Suppressor macrophage (primary cell): Measurements from ENCODE around the gene MYOCOS.
"Not testable (repeated sequence)": the region's sequence is repeated elsewhere in the genome, so short reads cannot be mapped to it uniquely, and the experiment has no call there.

Experiments
- DNase-seq, 4 experiments: peaks; one replicate each; pipeline ENCODE4 v3.0.0-alpha.2; 2020 to 2022
- total RNA-seq, 17 experiments: gene quantifications; one replicate each; lab custom pipeline; 2026; ENCODE audit warnings: mixed read lengths in 6 of 17, inconsistent platforms in 3 of 17; lab: John Stamatoyannopoulos, UW

MYOCOS gene, protein sequence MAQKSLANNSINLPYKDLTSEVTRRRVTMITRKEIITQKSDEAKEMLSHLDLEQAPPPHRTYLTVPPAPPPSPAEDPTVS
- total RNA-seq: 0 to 1.3 (median 0.06) reads per million in 17 experiments

DNA sequence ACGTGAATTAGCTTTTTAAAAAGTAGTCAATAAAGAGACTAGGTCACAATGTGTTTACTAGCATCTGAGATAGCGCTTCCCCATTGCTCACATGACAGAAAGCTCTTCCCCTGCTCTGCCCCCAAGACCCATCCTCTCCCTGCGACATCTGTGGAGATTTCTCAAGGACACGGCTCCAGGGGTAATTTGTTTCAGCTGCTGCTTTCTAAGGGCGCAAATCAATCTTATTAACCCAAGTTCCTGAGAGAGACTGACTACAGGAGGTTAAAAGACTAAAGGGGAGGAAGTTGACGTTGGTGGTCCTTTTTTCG is at the start of gene MYOCOS:
Gene MYOCOS, plus strand, starts transcription at position 92 of the 311 bp plus-strand sequence. CDS start 1,641 bp downstream, outside the sequence.
- no peak for DNase-seq

DNA sequence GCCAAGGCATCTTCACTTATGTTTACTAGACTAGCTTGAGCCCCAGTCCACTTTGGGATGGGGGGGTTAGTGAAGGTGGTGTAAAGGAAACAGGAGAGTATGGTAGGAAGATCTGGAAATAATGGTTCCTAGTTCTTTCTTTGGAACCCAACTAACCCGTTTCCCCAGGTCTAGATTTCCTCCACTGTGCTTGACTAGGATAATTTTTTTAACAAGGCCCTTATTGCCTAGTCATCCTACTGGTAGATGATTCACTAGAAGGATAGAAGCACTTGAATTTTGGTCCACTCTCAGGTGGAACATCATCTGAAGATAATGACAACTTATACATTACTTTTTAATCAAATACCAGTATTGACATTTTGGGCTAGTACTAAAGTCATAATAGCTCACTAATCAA is 45.9 kb upstream of the MYOCOS start:
- DNase-seq: no peak

DNA sequence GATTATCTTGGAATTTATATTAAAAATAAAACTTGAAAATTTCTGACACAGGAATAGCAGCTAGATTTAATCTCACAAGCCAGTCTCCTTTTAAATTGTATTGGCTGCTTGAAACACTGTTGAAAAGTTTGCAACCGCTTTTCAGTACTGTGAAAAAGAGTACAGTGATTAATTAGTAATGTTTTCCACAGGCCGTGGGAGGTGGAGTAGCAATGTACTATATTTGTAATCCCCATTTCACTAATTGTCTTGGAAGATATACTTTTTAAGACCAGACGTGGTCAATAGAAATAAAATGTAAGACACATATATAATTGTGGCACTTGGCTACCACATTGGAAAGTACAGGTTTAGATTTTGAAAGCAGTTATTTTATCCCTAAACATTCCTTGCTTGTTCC is 40.8 kb upstream of the MYOCOS start:
- no peak for DNase-seq

DNA sequence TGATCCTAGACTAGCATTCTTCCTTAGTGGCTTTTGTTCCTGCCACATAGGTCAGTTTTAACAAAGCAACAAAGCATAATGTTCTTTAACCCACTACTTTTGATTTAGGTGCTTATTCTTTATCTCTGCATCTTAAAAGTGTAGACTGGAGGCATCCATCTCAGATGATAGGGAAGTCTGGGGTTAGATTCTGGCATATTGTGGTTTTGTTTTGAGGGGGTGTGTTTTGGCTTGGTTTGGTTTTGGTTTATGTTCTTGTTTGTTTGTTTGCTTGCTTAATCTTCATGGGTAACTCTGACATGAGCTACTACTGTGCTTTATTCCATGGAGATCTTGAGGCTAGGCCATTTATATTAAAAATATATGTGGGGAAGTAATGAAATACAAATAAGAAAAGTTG is 40.3 kb upstream of the MYOCOS start:
- no peak for DNase-seq

DNA sequence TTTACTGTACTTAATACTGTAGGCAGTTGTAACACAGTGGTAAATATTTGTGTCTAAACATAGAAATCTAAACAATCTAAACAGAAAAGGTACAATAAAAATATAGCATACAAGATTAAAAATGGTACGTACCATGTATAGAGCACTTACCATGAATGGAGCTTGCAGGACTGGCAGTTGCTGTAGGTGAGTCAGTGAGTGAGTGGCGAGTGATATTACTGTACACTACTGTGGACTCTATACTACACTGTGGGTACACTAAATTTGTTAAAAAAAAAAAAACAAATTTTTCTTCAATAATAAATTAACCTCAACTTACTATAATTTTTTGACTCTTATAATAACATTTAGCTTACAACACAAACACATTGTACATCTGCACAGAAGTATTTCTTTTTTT is 39.5 kb upstream of the MYOCOS start:
- DNase-seq: no peak

DNA sequence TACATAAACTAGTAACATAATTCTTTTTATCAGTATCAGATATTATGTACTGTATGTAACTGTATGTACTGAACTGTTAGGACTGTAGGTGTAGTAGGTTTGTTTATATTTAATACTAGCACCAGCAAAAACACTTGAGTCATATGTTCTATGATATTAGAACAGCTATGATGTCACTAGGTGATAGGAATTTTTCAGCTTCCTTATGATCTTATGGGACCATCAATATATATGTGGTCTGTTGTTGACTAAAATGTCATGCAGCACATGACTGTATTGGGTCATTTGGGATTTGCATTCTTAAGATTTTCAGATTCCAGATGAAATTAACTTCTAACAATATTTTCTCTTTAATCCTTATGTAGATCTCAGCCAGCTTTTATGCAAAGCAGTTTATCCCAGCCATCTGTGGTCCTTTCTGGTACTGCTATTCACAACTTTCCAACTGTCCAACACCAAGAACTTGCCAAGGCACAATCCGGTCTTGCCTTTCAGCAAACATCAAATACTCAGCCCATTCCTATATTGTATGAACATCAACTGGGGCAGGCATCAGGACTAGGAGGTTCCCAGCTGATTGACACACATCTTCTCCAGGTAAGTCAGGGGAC is 38.3 kb upstream of the MYOCOS start:
- no peak for DNase-seq

DNA sequence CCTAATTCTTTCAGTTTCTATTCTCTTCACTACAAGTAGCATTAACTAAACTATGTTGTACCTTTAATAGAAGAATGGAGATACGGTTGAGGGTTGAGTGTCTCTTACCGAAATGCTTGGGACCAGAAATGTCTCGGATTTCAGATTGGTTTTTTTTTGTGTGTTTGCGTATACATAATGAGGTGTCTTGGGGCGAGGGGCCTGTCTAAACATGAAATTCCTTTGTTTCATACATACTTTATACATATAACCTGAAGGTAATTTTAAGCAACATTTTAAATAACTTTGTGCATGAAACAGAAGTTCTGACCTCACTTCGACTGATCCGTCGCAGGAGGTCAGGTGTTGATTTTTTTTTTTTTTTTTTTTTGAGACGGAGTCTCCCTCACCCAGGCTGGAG is 36.3 kb upstream of the MYOCOS start:
- DNase-seq: no peak

DNA sequence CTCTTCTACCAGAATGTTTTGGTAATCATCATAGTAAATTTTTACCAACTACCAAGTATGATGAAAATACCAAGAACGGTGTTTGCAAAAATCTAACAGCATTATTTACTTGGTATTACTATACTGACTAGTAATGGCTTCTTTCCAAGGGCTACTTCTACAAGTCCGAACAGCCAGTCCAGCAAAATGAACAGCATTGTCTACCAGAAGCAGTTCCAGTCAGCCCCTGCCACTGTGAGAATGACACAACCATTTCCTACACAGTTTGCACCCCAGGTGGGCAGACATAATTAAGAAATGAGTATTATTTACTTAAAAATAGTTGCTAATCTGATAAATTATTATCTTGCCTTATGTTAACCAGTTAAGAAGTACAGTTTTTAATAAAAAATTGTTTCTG is 33.8 kb upstream of the MYOCOS start:
- no peak for DNase-seq

DNA sequence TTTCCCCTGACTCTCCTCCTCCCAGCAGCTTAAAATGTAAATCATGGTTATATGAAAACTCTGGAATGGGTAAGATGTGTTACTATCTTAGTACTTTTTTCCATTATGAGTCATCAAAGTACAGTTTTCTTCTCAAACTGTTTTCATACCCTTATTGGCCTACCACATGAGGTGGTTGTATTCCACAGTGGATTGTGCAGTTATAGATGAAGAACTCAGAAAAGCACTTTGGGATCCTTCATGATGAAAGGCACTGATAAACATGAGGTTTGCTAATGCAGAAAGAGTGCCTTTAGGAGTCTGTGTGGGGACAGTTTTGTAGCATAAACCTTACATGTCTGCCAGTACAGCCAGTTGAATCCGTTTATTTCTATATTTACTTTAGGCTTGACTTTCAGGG is 32.0 kb upstream of the MYOCOS start:
- DNase-seq: no peak

DNA sequence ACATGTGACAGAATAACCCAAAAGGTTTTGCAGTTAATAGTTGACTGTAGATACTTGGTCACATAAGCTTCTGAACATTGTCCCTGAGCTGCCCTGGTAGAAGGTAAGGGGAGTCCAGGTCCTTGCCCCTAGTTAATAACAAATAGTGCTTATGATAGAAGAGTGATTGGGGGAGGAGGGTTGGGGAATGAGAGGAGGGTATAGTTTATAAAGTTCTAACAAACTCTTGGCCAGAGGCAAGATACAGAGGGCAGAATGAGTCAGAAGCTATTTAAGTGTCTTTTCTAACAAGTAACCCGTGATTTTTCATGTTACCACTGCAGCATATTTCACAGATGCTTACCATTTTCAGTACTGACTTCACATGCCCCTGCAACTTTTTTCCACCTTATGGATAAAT is 26.7 kb upstream of the MYOCOS start:
- DNase-seq: no peak

DNA sequence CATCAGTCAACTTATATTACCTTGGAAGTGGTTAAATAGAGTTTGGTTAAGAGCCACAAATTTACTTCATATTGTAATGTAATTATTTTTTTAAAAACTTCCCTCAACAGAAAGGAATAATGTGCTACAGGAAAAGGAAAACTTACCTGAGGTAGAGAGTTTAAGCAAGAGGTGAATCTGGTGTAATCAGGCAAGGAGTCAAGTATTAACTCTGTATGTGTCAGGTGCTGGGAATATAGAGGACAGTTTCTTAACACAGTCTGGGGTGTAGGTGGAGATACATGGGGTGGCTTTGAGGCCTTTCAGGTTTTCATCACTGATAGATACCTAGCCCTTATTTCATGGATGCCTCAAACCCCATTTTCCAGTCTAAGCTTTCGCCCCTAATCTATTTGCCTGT is 25.9 kb upstream of the MYOCOS start:
- no peak for DNase-seq

DNA sequence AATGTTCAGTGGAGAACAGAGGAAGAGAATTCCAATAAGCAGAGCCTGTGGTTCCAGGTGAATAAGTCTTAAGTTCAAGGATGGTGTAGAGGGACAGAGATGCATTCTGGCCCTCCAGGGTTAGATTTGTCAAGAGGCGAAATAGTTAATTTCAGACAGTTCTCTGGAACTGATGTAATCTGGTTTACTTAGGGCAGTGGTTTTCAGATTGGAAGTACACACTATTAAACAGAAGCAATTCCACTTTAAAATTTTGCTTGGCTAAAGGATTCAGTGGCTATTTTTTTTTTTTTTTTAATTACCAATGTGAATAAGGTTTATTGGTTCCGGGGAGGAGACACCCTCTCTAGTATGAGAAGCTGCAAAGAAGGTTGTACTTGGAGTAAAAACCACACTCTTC is 25.3 kb upstream of the MYOCOS start:
- DNase-seq: no peak

DNA sequence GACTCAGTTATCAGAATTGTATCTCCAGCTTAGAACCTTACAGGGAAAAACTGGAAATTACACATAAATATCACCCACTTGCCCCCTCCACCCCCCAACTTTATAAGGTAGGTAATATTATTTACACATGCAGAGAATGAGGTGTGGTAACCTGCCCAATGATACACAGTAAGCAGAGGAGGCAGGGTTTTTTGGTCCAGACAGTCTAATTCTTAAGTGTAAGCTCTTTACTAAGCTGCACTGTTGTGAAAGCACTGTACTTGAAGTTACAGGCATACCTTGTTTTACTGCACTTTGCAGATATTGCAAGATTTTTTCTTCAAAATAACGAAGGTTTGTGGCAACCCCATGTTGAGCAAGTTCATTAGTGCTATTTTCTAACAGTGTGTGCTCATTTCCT is 24.8 kb upstream of the MYOCOS start:
- DNase-seq: no peak

DNA sequence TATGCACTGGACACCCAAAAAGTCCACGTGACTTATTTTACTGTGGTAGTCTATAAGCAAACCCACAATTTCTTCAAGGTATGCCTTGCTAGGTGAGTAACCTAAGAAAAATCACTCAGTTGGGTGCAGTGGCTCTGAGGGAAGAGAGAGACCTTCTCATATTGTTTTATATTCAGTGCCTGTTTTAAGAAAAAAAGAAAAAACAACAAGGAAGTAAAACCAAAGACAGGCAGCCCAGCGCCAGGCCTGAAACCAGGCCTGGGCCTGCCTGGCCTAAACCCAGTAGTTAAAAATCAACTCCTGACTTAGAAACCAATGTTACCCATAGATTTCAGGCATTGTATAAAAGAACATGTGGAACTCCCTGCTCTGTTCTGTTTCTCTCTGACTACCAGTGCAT is 21.7 kb upstream of the MYOCOS start:
- not testable (repeated sequence) for DNase-seq

DNA sequence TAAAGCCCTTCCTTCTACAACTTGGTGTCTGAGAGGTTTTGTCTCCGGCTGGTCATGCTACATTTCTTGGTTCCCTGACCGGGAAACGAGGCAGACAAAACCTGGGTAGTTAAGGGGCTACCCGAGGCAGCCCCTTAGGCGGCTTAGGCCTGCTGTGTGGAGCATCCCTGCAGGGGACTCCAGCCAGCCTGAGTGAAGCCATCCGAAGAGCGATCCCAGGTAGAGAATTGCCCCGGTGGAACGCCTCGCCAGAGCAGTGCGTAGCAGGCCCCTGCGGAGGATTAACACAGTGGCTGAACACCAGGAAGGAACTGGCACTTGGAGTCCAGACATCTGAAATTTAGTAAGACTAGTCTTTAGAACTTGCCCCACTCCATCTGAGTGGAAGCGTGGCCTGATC is 21.2 kb upstream of the MYOCOS start:
- DNase-seq: no peak

DNA sequence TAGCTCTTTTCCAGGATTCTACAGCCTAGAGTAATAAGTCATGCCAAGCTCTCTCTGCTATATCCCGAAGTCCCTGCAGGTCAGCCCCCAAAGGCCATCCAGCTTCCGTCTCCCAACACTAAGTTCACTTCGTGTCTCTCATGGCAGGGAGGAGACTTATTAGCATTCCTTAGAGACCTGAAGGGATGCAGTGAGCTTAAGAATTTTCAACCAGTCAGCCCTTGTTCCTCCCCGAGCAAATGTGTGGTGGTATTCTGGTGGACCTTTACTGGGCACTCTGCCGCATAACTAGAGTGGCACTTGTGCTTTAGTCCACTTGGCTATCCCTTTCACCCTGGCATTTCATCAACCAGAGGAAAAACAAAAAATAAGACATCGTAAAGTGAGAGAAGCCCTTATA is 19.0 kb upstream of the MYOCOS start:
- not testable (repeated sequence) for DNase-seq

DNA sequence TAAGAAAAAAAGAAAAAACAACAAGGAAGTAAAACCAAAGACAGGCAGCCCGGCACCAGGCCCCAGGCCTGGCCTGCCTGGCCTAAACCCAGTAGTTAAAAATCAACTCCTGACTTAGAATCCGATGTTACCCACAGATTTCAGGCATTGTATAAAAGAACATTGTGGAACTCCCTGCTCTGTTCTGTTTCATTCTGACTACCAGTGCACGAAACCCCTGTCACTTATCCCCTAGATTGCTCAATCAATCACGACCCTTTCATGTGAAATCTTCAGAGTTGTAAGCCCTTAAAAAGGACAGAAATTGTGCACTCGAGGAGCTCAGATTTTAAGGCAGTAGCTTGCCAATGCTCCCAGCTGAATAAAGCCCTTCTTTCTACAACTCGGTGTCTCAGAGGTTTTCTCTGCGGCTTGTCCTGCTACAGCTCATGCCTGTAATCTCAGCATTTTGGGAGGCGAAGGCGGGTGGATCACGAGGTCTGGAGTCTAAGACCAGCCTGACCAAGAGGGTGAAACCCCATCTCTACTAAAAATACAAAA is 15.6 kb upstream of the MYOCOS start:
- no peak for DNase-seq

DNA sequence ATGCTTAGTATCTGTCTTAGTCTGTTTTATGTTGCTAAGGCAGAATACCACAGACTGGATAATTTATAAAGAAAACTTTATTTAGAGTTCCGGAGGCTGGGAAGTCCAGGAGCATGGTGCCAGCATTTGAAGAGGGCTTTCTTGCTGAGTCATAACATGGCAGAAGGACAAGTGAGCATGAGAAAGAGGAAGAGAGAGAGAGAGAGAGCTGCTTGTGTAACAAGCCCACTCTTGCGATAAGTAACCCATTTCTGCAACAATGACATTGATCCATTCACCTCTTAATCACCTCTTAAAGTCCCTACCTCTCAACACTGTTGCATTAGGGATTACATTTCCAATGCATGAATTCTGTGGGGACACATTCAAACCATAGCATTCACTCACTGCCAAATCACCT is 11.7 kb upstream of the MYOCOS start:
- peak in 3 of 4 experiments; percentile 17 to 27 (median 20) for DNase-seq

DNA sequence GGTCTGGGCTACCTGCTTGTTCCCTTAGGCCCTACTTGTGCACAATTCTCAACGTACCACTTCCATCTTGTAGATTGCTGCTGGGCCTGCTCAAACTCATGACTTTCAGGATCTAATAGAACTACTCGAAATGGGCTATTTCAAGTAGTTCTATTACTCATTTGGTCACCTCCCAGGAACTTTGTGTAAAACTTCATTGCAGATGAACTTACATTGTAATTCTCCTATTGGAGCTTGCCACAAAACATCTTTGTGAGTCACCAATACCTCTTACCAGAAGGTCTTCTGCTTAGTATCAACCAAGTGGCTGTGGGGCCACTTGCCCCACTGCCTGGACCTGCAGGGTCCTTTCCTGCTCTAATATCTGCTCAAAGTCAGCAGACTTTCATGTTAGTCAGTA is 10.7 kb upstream of the MYOCOS start:
- no peak for DNase-seq

DNA sequence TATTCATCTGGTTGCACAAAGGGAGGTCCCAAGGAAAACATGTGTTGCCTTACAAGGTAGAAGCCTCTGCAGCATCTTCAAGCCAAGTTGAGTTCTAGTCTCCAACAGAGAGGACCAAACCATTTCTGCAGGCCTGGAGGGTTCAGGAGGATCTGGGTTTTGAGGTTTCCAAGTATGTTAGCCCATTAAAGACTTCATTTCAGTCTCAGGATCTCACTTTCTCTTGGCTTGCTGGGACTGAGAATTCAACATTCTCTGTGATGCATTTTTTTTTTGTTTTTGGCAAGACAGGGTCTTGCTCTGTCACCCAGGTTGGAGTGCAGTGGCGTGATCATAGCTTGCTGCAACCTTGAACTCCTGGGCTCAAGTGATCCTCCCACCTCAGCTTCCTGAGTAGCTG is 8.8 kb upstream of the MYOCOS start:
- no peak for DNase-seq

DNA sequence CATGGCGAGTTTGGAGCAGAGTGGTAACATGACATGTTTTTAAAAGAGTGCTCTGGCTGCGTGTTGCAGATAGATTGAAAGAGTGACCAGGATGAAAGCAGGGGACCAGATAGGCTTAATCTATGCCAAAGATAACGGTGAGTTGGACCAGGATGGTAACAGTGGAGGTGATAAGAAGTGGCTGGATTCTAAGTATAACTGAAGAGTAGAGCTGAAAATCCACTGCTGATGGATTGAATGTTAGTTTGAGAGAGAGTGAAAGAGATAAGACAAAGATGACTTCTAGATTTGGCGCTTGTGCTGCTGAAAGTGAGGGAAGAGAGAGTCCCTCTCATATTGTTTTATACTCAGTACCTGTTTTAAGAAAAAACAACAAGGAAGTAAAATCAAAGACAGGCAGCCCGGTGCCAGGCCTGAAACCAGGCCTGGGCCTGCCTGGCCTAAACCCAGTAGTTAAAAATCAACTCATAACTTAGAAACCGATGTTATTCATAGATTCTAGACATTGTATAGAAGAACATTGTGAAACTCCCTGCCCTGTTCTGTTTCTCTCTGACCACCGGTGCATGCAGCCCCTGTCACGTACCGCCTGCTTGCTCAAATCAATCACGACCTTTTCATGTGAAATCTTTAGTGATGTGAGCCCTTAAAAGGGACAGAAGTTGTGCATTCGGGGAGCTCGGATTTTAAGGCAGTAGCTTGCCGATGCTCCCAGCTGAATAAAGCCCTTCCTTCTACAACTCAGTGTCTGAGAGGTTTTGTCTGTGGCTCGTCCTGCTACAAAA is 6.7 kb upstream of the MYOCOS start:
- DNase-seq: not testable (repeated sequence)

DNA sequence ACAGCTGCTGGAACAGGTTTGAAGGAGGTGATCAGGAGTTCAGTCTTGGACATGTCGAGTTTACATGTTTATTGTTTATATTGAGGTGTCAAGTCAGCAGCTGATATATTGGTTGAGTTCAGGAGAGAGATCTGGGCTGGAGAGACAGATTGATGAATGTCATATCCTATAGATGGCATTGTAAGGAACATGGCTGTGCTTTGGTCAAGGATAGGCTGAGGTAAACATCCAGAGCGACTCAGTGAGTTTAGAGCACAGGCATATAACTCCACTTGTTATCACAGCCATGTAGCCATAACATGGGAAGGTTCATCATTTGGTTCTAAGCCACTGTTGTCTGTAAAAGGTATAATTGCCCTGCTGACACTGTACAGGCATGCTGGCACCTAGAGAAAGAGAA is 5.5 kb upstream of the MYOCOS start:
- no peak for DNase-seq

DNA sequence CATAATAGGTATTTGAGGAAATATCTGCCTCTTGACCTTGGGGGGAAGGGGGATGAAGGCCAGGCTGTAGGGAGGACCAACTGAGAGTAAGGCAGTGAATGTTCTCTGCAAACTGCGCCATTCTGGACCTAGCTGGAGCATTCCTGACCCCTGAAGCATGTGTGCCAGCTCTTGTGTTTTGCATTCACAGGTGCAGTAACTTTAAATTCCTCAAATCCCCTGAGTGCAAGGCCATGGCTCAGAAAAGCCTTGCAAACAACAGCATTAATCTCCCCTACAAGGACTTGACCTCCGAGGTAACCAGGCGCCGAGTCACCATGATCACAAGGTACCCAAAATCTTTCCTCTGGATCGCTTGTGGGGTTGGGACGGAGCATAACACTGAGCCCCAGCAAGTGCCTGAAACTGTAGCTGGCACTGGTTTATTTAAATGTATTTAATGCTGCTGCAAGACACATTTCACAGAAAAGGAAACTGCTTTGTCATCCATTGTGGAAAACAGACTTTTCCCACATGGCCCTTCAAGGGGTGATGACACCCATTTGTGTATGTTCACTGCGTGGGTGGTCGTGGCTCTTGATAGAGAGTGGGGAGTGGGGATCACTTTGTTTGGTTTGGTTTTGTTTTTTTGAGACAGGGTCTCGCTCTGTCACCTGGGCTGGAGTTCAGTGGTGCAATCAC is 1.7 kb downstream of the MYOCOS start:
- no peak for DNase-seq

DNA sequence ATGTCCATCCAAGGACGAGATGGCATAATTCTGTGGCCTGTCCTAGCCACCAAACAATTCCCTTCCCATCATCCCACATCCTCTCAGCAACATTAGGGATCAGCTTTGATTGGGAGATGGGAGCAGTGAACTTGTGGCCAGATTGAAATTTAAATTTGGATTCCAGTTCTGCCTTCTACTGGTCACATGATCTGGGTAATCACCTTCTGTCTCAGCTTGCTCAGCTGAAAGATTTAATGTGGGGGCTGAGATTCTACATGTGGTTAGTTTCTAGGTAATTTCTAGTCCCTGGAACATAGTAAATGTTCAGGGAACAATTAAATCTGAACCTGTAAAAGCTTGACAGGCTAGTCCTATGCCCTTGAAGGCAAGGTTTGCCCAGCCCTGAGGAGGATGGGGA is 3.2 kb downstream of the MYOCOS start:
- DNase-seq: no peak
